SK-N-SH (cell line): Measurements from ENCODE around the gene FBXW11. TPM values are rescaled to one million over a fixed set of nuclear protein-coding genes. Genes with fewer than 3 reads are reported as not detected.

Experiments used
- CTCF ChIA-PET: fragments of 300-600, 350-600 bp; formaldehyde crosslinking; extraction: SDS; loops from one replicate; lab custom pipeline; 2021; lab: Yijun Ruan, JAX
- POLR2A ChIA-PET: fragments of 350-600 bp; sonication (Branson Sonifier 250); formaldehyde crosslinking; extraction: SDS; loops from one replicate; lab custom pipeline; 2020; ENCODE audit warnings: antibody characterized with exemption, inconsistent platforms; lab: Yijun Ruan, JAX
- DNase-seq: peaks from one replicate; pipeline ENCODE4 v3.0.0; 2012
- H2AFZ ChIP-seq: fragments of 200-600 bp; sonication (generic); 2 replicates; pipeline ENCODE4 v1.8.1; 2016; ENCODE audit warnings: antibody characterized with exemption, mild to moderate bottlenecking, low read depth
- H3F3A ChIP-seq: fragments of 200-600 bp; sonication (generic); replicated peaks from 2 replicates; pipeline ENCODE3; 2016; ENCODE audit warnings: antibody characterized with exemption, mild to moderate bottlenecking; ENCODE audit not compliant: insufficient read depth
- H3K27ac ChIP-seq, 2 experiments: fragments of 200-500 bp in 1 of 2; fragments of 200-600 bp in 1 of 2; sonication (Bioruptor generic) in 1 of 2; sonication (generic), shearing (Covaris generic) in 1 of 2; 2 replicates each; pipeline versions ENCODE4 v1.5.1 to v1.6.1; 2014 to 2016; ENCODE audit warnings: low read depth in 2 of 2, inconsistent platforms in 1 of 2, low read length in 1 of 2, mild to moderate bottlenecking in 1 of 2, mixed read lengths in 1 of 2
- H3K27me3 ChIP-seq: fragments of 200-600 bp; sonication (generic), shearing (Covaris generic); 2 replicates; pipeline ENCODE4 v1.6.1; 2016; ENCODE audit warnings: mixed run types; ENCODE audit not compliant: insufficient read depth
- H3K36me3 ChIP-seq, 2 experiments: fragments of 200-500 bp in 1 of 2; fragments of 200-600 bp in 1 of 2; sonication (Bioruptor generic) in 1 of 2; sonication (generic) in 1 of 2; replicated peaks in 1 of 2; 2 replicates each; pipeline versions ENCODE3 to v1.5.1; 2014 to 2016; ENCODE audit warnings: low read length in 1 of 2, mild to moderate bottlenecking in 1 of 2; ENCODE audit not compliant: insufficient read depth in 2 of 2, control insufficient read depth in 1 of 2
- H3K4me1 ChIP-seq, 2 experiments: fragments of 200-500 bp in 1 of 2; fragments of 200-600 bp in 1 of 2; sonication (Bioruptor generic) in 1 of 2; sonication (generic), shearing (Covaris generic) in 1 of 2; 2 replicates each; pipeline versions ENCODE4 v1.5.1 to v1.6.1; 2014 to 2016; ENCODE audit warnings: low read depth in 1 of 2, low read length in 1 of 2, mixed run types in 1 of 2; ENCODE audit not compliant: insufficient read depth in 2 of 2, control insufficient read depth in 1 of 2
- H3K4me2 ChIP-seq: fragments of 200-600 bp; sonication (generic), shearing (Covaris generic); 2 replicates; pipeline ENCODE4 v1.6.1; 2017; ENCODE audit warnings: mixed run types
- H3K4me3 ChIP-seq, 2 experiments: fragments of 200-500 bp in 1 of 2; fragments of 200-600 bp in 1 of 2; sonication (Bioruptor generic) in 1 of 2; sonication (generic), shearing (Covaris generic) in 1 of 2; 2 replicates each; pipeline versions ENCODE4 v1.5.1 to v1.8.1; 2014 to 2016; ENCODE audit warnings: low read depth in 2 of 2, inconsistent platforms in 1 of 2, low read length in 1 of 2, mild to moderate bottlenecking in 1 of 2, mixed read lengths in 1 of 2, moderate library complexity in 1 of 2
- H3K79me2 ChIP-seq: fragments of 200-600 bp; sonication (generic); 2 replicates; pipeline ENCODE4 v1.8.1; 2017; ENCODE audit warnings: mild to moderate bottlenecking; ENCODE audit not compliant: insufficient read depth
- H3K9ac ChIP-seq: fragments of 200-600 bp; sonication (generic); 2 replicates; pipeline ENCODE4 v1.6.1; 2017; ENCODE audit warnings: mixed run types
- H3K9me2 ChIP-seq: fragments of 200-600 bp; sonication (generic); 2 replicates; pipeline ENCODE4 v1.6.1; 2017; ENCODE audit warnings: mixed run types
- H3K9me3 ChIP-seq: fragments of 200-600 bp; sonication (generic); 2 replicates; pipeline ENCODE4 v1.6.1; 2017; ENCODE audit warnings: mixed run types, mild to moderate bottlenecking, moderate library complexity
- H4K20me1 ChIP-seq: fragments of 200-600 bp; sonication (generic); 2 replicates; pipeline ENCODE4 v1.6.1; 2017; ENCODE audit warnings: mild to moderate bottlenecking, mixed run types; ENCODE audit not compliant: insufficient read depth
- CHD2 ChIP-seq: fragments of 150-350 bp; IDR thresholded peaks from 2 replicates; pipeline ENCODE4 v1.6.1; 2018; ENCODE audit warnings: low read length; ENCODE audit not compliant: partially characterized antibody
- EP300 ChIP-seq, 2 experiments: IDR thresholded peaks; 2 replicates each; pipeline versions ENCODE4 v1.4.0 to v1.6.1; 2012; ENCODE audit warnings: borderline replicate concordance in 1 of 2, low read depth in 1 of 2, low read length in 1 of 2
- FOXJ3 ChIP-seq: sonication (generic); formaldehyde crosslinking; IDR thresholded peaks from 2 replicates; pipeline ENCODE4 v1.5.1; 2020; ENCODE audit warnings: mild to moderate bottlenecking, missing genetic modification reagents
- FOXM1 ChIP-seq: IDR thresholded peaks from 2 replicates; pipeline ENCODE4 v1.4.0; 2012; ENCODE audit warnings: low read depth, mild to moderate bottlenecking
- MXI1 ChIP-seq: IDR thresholded peaks from 2 replicates; pipeline ENCODE4 v1.6.1; 2012; ENCODE audit warnings: mild to moderate bottlenecking, low read depth, low read length, improper control_type of control experiment
- RAD21 ChIP-seq: IDR thresholded peaks from 2 replicates; pipeline ENCODE4 v1.6.1; 2012; ENCODE audit warnings: mild to moderate bottlenecking, low read length
- SMC3 ChIP-seq: IDR thresholded peaks from 2 replicates; pipeline ENCODE4 v1.6.1; 2012; ENCODE audit warnings: low read depth, low read length, improper control_type of control experiment
- TAF1 ChIP-seq: IDR thresholded peaks from 2 replicates; pipeline ENCODE4 v1.6.1; 2012; ENCODE audit warnings: low read depth, mild to moderate bottlenecking, low read length, moderate library complexity, borderline replicate concordance
- TEAD4 ChIP-seq: IDR thresholded peaks from 2 replicates; pipeline ENCODE4 v1.4.0; 2012; ENCODE audit warnings: mild to moderate bottlenecking, borderline replicate concordance; ENCODE audit not compliant: insufficient read depth
- WGBS: methylation state at CpG from one replicate; pipeline ENCODE4 v1.1.6; 2017; ENCODE audit warnings: low lambda C conversion rate; 5-methylcytosine and 5-hydroxymethylcytosine counted together
- polyA plus RNA-seq, 3 experiments: library from polyadenylated mRNA; depleted of rRNA; stranded (reverse); fragments of >200 nt; gene quantifications; 2 replicates each; pipeline ENCODE4 v1.2.3, GENCODE V29; 2012
- TF ChIP-seq, protein P1 (sequence below): IDR thresholded peaks from 2 replicates; pipeline ENCODE4 v1.4.0; 2012; ENCODE audit warnings: low read depth, borderline replicate concordance
- TF ChIP-seq, protein P2 (sequence below): IDR thresholded peaks from 2 replicates; pipeline ENCODE4 v1.4.0; 2012; ENCODE audit warnings: low read depth, borderline replicate concordance
- TF ChIP-seq, protein P3 (sequence below): fragments of 200-600 bp; sonication (generic); IDR thresholded peaks from 2 replicates; pipeline ENCODE4 v1.6.1; 2017; ENCODE audit warnings: antibody characterized with exemption, mild to moderate bottlenecking, moderate library complexity

The FBXW11 gene
- polyA plus RNA-seq, 1 of the 3 experiments (the other 2 are of a cell fraction): 37.5 TPM

DNA sequence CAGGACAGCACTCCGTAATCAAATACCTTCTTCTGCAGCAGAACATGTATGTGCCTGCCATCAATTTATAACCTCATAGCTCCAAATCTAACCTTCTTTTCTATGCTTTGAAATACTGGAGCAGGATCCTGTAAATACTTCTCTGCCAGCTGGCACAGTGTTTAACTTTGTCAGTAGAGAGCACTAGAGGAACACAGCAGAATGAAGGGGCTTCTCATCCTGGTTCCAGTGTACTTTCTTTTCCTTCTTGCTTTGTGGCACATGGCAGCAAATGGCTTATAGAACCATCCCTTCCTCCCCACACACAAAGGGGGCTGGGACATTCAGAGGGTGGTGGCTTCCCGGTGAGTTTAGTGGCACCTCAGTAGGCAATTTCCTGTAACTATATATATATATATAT, 3.8 kb upstream of the FBXW11 start:
- H3K9ac ChIP-seq: no peak overlapping the region
- WGBS: 86% methylated on average over 2 of the region's 2 CpGs
- no peaks in the 10 kb centered on the region for H3K36me3 ChIP-seq
- peak; percentile 21; the same call in 1 of the 2 replicates for TF ChIP-seq SMC3
- TF ChIP-seq FOXJ3 (CRISPR knock-in tag): no peak
- TF ChIP-seq MXI1: 0 out of 2 replicates have a peak, but pooled peaks have one; percentile 19
- TF ChIP-seq EP300 (IDR thresholded peaks at IDR 0.05; ENCODE audit: borderline replicate concordance in 1 of 2, low read depth in 1 of 2, low read length in 1 of 2): no peak
- TF ChIP-seq, protein P1, sequence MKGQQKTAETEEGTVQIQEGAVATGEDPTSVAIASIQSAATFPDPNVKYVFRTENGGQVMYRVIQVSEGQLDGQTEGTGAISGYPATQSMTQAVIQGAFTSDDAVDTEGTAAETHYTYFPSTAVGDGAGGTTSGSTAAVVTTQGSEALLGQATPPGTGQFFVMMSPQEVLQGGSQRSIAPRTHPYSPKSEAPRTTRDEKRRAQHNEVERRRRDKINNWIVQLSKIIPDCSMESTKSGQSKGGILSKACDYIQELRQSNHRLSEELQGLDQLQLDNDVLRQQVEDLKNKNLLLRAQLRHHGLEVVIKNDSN: no peak
- no peak for TF ChIP-seq FOXM1
- TF ChIP-seq RAD21: peak; percentile 67
- TF ChIP-seq, protein P2, sequence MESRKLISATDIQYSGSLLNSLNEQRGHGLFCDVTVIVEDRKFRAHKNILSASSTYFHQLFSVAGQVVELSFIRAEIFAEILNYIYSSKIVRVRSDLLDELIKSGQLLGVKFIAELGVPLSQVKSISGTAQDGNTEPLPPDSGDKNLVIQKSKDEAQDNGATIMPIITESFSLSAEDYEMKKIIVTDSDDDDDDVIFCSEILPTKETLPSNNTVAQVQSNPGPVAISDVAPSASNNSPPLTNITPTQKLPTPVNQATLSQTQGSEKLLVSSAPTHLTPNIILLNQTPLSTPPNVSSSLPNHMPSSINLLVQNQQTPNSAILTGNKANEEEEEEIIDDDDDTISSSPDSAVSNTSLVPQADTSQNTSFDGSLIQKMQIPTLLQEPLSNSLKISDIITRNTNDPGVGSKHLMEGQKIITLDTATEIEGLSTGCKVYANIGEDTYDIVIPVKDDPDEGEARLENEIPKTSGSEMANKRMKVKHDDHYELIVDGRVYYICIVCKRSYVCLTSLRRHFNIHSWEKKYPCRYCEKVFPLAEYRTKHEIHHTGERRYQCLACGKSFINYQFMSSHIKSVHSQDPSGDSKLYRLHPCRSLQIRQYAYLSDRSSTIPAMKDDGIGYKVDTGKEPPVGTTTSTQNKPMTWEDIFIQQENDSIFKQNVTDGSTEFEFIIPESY: no peak
- no peak for TF ChIP-seq TAF1
- TF ChIP-seq TEAD4: no peak
- TF ChIP-seq, protein P3, sequence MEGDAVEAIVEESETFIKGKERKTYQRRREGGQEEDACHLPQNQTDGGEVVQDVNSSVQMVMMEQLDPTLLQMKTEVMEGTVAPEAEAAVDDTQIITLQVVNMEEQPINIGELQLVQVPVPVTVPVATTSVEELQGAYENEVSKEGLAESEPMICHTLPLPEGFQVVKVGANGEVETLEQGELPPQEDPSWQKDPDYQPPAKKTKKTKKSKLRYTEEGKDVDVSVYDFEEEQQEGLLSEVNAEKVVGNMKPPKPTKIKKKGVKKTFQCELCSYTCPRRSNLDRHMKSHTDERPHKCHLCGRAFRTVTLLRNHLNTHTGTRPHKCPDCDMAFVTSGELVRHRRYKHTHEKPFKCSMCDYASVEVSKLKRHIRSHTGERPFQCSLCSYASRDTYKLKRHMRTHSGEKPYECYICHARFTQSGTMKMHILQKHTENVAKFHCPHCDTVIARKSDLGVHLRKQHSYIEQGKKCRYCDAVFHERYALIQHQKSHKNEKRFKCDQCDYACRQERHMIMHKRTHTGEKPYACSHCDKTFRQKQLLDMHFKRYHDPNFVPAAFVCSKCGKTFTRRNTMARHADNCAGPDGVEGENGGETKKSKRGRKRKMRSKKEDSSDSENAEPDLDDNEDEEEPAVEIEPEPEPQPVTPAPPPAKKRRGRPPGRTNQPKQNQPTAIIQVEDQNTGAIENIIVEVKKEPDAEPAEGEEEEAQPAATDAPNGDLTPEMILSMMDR: peak; percentile 45
- no peak for TF ChIP-seq CHD2
- H3F3A ChIP-seq: no peaks in the 10 kb centered on the region
- no peaks in the 10 kb centered on the region for H3K9me3 ChIP-seq
- no peak overlapping the region for H3K4me3 ChIP-seq
- no peak overlapping the region for H3K4me2 ChIP-seq
- H3K27ac ChIP-seq: no peak overlapping the region
- H4K20me1 ChIP-seq: peaks cover 5% of the 10 kb centered on the region
- peaks cover 19% of the 10 kb centered on the region for H3K79me2 ChIP-seq
- H2AFZ ChIP-seq: no peak overlapping the region
- H3K4me1 ChIP-seq: peaks cover 0 to 3% of the 10 kb centered on the region in 2 experiments; a peak in 2 of 4 replicates
- ChIA-PET POLR2A (no interaction called here), CTCF (interaction anchor here (0.8 to 3.1 kb wide), 4 partner anchors 31 to 283 kb away, joined by 3 to 25 read pairs (median 4); no protein-coding TSS in a partner anchor)
- H3K27me3 ChIP-seq: no peaks in the 10 kb centered on the region
- DNase-seq: no peak
- no peaks in the 10 kb centered on the region for H3K9me2 ChIP-seq
